22Rv1 (cell line): ENCODE results near the gene MSI2.

Experiments used
- H3K27ac ChIP-seq: fragments of 450-650 bp; 2 replicates; pipeline ENCODE4 v1.5.1; 2017
- CTCF ChIP-seq: fragments of 450-650 bp; IDR thresholded peaks from 2 replicates; pipeline ENCODE4 v1.5.1; 2017; ENCODE audit warnings: mild to moderate bottlenecking
- ZFX ChIP-seq: fragments of 450-650 bp; IDR thresholded peaks from 2 replicates; pipeline ENCODE4 v1.6.1; 2017; ENCODE audit warnings: antibody characterized with exemption, borderline replicate concordance

Gene MSI2

GRCh38 chr17:57730026-57730701, 473.8 kb downstream of the MSI2 start:
- TF ChIP-seq CTCF, result no peak
- H3K27ac ChIP-seq, result no peak overlapping the region

- TF ChIP-seq ZFX (no peak), CTCF (no peak)
These were observed 475.7 kb downstream of the MSI2 start for GRCh38 chr17:57732062-57732461.

GRCh38 chr17:57733085-57733484, 476.8 kb downstream of the MSI2 start:
- TF ChIP-seq CTCF (no peak), ZFX (no peak)

More at GRCh38 chr17:57732062-57732461, 475.7 kb downstream of the MSI2 start:
- H3K27ac ChIP-seq, result no peak overlapping the region

More at GRCh38 chr17:57733085-57733484, 476.8 kb downstream of the MSI2 start:
- no peak overlapping the region for H3K27ac ChIP-seq
